Vagina (tissue), 2 donors: ENCODE data around the gene PRDM5.

Experiments used
- POLR2AphosphoS5 ChIP-seq, 2 donors: sonication (generic); formaldehyde crosslinking; IDR thresholded peaks; one replicate each; pipeline ENCODE4 v1.9.0; 2017; ENCODE audit warnings: antibody characterized with exemption in 2 of 2, mild to moderate bottlenecking in 2 of 2, low read depth in 1 of 2; ENCODE audit not compliant: insufficient read depth in 1 of 2
- TF ChIP-seq, protein P1 (sequence below), 3 experiments: fragments of 450-650 bp in 2 of 3; fragments of 200-600 bp in 1 of 3; sonication (generic) in 1 of 3; IDR thresholded peaks; one replicate each; pipeline ENCODE4 v1.5.1; 2017 to 2019; ENCODE audit warnings: antibody characterized with exemption in 3 of 3, mild to moderate bottlenecking in 2 of 3, moderate library complexity in 2 of 3

DNA sequence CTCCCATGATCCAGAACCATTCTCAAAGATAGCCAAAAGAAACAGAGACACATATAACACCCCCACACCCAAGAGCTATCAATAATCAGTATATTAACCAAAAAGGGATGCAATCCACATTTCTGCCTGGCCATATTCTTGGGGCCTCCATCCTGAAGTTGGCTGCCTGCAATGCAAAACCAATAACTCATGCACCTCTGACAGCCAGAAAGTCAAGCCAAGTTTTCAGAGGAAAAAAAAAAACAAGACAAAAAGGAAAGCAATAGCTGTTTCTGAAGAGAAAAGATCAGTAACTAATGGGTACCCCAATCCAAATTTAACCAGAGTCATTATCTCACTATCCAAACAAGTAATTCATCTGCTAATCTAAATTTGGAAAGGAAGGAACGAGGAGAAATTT is 7.3 kb upstream of the PRDM5 start:
- TF ChIP-seq POLR2AphosphoS5 (IDR thresholded peaks at IDR 0.05; ENCODE audit: insufficient read depth in 1 of 2, low read depth in 1 of 2), result no peak
- TF ChIP-seq, protein P1, sequence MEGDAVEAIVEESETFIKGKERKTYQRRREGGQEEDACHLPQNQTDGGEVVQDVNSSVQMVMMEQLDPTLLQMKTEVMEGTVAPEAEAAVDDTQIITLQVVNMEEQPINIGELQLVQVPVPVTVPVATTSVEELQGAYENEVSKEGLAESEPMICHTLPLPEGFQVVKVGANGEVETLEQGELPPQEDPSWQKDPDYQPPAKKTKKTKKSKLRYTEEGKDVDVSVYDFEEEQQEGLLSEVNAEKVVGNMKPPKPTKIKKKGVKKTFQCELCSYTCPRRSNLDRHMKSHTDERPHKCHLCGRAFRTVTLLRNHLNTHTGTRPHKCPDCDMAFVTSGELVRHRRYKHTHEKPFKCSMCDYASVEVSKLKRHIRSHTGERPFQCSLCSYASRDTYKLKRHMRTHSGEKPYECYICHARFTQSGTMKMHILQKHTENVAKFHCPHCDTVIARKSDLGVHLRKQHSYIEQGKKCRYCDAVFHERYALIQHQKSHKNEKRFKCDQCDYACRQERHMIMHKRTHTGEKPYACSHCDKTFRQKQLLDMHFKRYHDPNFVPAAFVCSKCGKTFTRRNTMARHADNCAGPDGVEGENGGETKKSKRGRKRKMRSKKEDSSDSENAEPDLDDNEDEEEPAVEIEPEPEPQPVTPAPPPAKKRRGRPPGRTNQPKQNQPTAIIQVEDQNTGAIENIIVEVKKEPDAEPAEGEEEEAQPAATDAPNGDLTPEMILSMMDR (IDR thresholded peaks at IDR 0.05), result no peak
